GM23248 (cell line): ENCODE results near the gene LYPD6B. TPM values are rescaled to one million over a fixed set of nuclear protein-coding genes. Genes with fewer than 3 reads are reported as not detected.

Experiments used
- DNase-seq: peaks from one replicate; pipeline ENCODE4 v3.0.0-alpha.2; 2015
- H2AFZ ChIP-seq: fragments of 200-600 bp; sonication (generic); 2 replicates; pipeline ENCODE4 v1.6.1; 2016; ENCODE audit warnings: antibody characterized with exemption
- H3F3A ChIP-seq: fragments of 200-600 bp; sonication (generic); 2 replicates; pipeline ENCODE4 v1.6.1; 2016; ENCODE audit warnings: mild to moderate bottlenecking, antibody characterized with exemption, mixed run types; ENCODE audit not compliant: insufficient read depth
- H3K27ac ChIP-seq: fragments of 200-600 bp; sonication (generic); 2 replicates; pipeline ENCODE4 v1.5.1; 2016; ENCODE audit warnings: mild to moderate bottlenecking
- H3K27me3 ChIP-seq: fragments of 200-600 bp; sonication (generic); replicated peaks from 2 replicates; pipeline ENCODE4 v1.6.1; 2016; ENCODE audit warnings: mild to moderate bottlenecking; ENCODE audit not compliant: insufficient read depth
- H3K36me3 ChIP-seq: fragments of 200-600 bp; sonication (generic); 2 replicates; pipeline ENCODE4 v1.6.1; 2016; ENCODE audit warnings: low read depth, mild to moderate bottlenecking
- H3K4me1 ChIP-seq: fragments of 200-600 bp; sonication (generic); 2 replicates; pipeline ENCODE4 v1.6.1; 2016; ENCODE audit warnings: mild to moderate bottlenecking; ENCODE audit not compliant: insufficient read depth
- H3K4me2 ChIP-seq: fragments of 200-600 bp; sonication (generic); one replicate; pipeline ENCODE4 v1.6.1; 2016; ENCODE audit warnings: mild to moderate bottlenecking; ENCODE audit not compliant: unreplicated experiment
- H3K4me3 ChIP-seq: fragments of 200-600 bp; sonication (generic); 2 replicates; pipeline ENCODE4 v1.5.1; 2016; ENCODE audit warnings: mild to moderate bottlenecking
- H3K79me2 ChIP-seq: fragments of 200-600 bp; sonication (generic); 2 replicates; pipeline ENCODE4 v1.6.1; 2016; ENCODE audit warnings: mild to moderate bottlenecking; ENCODE audit not compliant: insufficient read depth
- H3K9ac ChIP-seq: fragments of 200-600 bp; sonication (generic); 2 replicates; pipeline ENCODE4 v1.6.1; 2016; ENCODE audit warnings: mild to moderate bottlenecking
- H3K9me2 ChIP-seq: fragments of 200-600 bp; sonication (generic); 2 replicates; pipeline ENCODE4 v1.6.1; 2016; ENCODE audit warnings: mixed run types, mild to moderate bottlenecking, moderate library complexity; ENCODE audit not compliant: insufficient read depth
- H3K9me3 ChIP-seq: fragments of 200-600 bp; sonication (generic); one replicate; pipeline ENCODE4 v1.6.1; 2017; ENCODE audit warnings: low read depth
- H4K20me1 ChIP-seq: fragments of 200-600 bp; sonication (generic); 2 replicates; pipeline ENCODE4 v1.6.0; 2016; ENCODE audit not compliant: insufficient read depth
- EZH2 ChIP-seq: fragments of 200-600 bp; sonication (generic); IDR thresholded peaks from 2 replicates; pipeline ENCODE4 v1.6.1; 2018; ENCODE audit warnings: antibody characterized with exemption, mild to moderate bottlenecking; ENCODE audit not compliant: insufficient read depth, poor library complexity, severe bottlenecking
- EZH2phosphoT487 ChIP-seq: fragments of 200-600 bp; sonication (generic); IDR thresholded peaks from 2 replicates; pipeline ENCODE4 v1.6.1; 2018; ENCODE audit warnings: antibody characterized with exemption, moderate library complexity, mild to moderate bottlenecking, low read depth; ENCODE audit not compliant: insufficient read depth
- WGBS, 2 experiments: methylation state at CpG; one replicate each; pipeline ENCODE4 v1.1.6; 2015 to 2017; ENCODE audit warnings: low lambda C conversion rate in 2 of 2, low coverage in 1 of 2; ENCODE audit errors: missing lambda C conversion rate in 2 of 2; 5-methylcytosine and 5-hydroxymethylcytosine counted together
- in situ Hi-C: fragments of 300-500 bp; cut with MboI; formaldehyde crosslinking; loops from 2 replicates; pipeline ENCODE4 v1.15.0; 2020
- polyA plus RNA-seq: library from polyadenylated mRNA; unstranded; fragments of >200 nt; fragmentation: Nextera tagmentation; extraction: Ambion mirVana; gene quantifications from 2 replicates; pipeline ENCODE4 v1.2.1, GENCODE V29; 2016
- total RNA-seq: library from RNA; depleted of rRNA; stranded (reverse); fragments of >200 nt; shearing (Covaris generic); gene quantifications from 2 replicates; pipeline ENCODE4 v1.2.3, GENCODE V29; 2014

LYPD6B gene
- total and polyA plus RNA-seq, 2 experiments from 2014 or later, result 3.9 to 11.4 TPM

- Histone ChIP-seq H2AFZ (no peak overlapping the region), H3K36me3 (no peaks in the 10 kb centered on the region), H3K4me3 (no peak overlapping the region), H3K27ac (no peak overlapping the region), H3K4me2 (no peak overlapping the region), H3K9me2 (no peaks in the 10 kb centered on the region), H3K4me1 (no peaks in the 10 kb centered on the region; the same call in 1 of the 2 replicates), H3F3A (no peaks in the 10 kb centered on the region), H3K9me3 (no peaks in the 10 kb centered on the region), H3K27me3 (no peaks in the 10 kb centered on the region), H4K20me1 (no peaks in the 10 kb centered on the region), H3K9ac (no peak overlapping the region), H3K79me2 (no peaks in the 10 kb centered on the region)
- DNase-seq, result no peak
- TF ChIP-seq EZH2 (no peak), EZH2phosphoT487 (no peak)
- in situ Hi-C loops, result loop anchor here (25.0 kb wide), 1 partner anchor 1006 kb away; no protein-coding TSS in a partner anchor
- WGBS, 2 experiments, result 52 to 67% methylated on average over 3 of the region's 3 CpGs
Observed at GRCh38 chr2:148993351-148993750, 45.1 kb upstream of the LYPD6B start.

GRCh38 chr2:148994341-148994740, 44.2 kb upstream of the LYPD6B start:
- Histone ChIP-seq H3K9me3 (no peaks in the 10 kb centered on the region), H3K4me1 (no peaks in the 10 kb centered on the region; the same call in 1 of the 2 replicates), H3F3A (no peaks in the 10 kb centered on the region), H2AFZ (no peak overlapping the region), H3K27me3 (no peaks in the 10 kb centered on the region; the same call in 1 of the 2 replicates), H3K4me2 (no peak overlapping the region), H3K27ac (no peak overlapping the region), H4K20me1 (no peaks in the 10 kb centered on the region), H3K4me3 (no peak overlapping the region), H3K9ac (no peak overlapping the region), H3K36me3 (no peaks in the 10 kb centered on the region), H3K9me2 (no peaks in the 10 kb centered on the region), H3K79me2 (no peaks in the 10 kb centered on the region)
- DNase-seq, result no peak
- in situ Hi-C loops, result loop anchor here (25.0 kb wide), 1 partner anchor 1007 kb away; no protein-coding TSS in a partner anchor
- TF ChIP-seq EZH2phosphoT487 (no peak), EZH2 (no peak)
- WGBS, 2 experiments, result 73% methylated on average over 8 of the region's 8 CpGs

- H3K9ac ChIP-seq, result no peak overlapping the region
- no peak for TF ChIP-seq EZH2phosphoT487
- no peak for TF ChIP-seq EZH2
- H4K20me1 ChIP-seq, result no peaks in the 10 kb centered on the region
- no peak for DNase-seq
- H3K4me1 ChIP-seq, result peaks cover 9% of the 10 kb centered on the region; the same call in 1 of the 2 replicates
- WGBS, 2 experiments, result 78 to 81% methylated on average over 6 of the region's 6 CpGs
- no peaks in the 10 kb centered on the region for H3K9me3 ChIP-seq
- no peak overlapping the region for H2AFZ ChIP-seq
- no peaks in the 10 kb centered on the region; the same call in 1 of the 2 replicates for H3K27me3 ChIP-seq
- H3F3A ChIP-seq, result no peaks in the 10 kb centered on the region
- no peaks in the 10 kb centered on the region for H3K36me3 ChIP-seq
- H3K4me3 ChIP-seq, result no peak overlapping the region
- H3K9me2 ChIP-seq, result no peaks in the 10 kb centered on the region
- no peaks in the 10 kb centered on the region for H3K79me2 ChIP-seq
- in situ Hi-C loops, result loop anchor here (25.0 kb wide), 1 partner anchor 1010 kb away; no protein-coding TSS in a partner anchor
- no peak overlapping the region for H3K27ac ChIP-seq
- H3K4me2 ChIP-seq, result no peak overlapping the region
Observed at GRCh38 chr2:148996805-148997204, 41.7 kb upstream of the LYPD6B start.

- no peaks in the 10 kb centered on the region for H3K9me2 ChIP-seq
- no peak overlapping the region for H3K4me2 ChIP-seq
- TF ChIP-seq EZH2 (no peak), EZH2phosphoT487 (no peak)
- in situ Hi-C loops, result loop anchor here (25.0 kb wide), 1 partner anchor 1011 kb away; no protein-coding TSS in a partner anchor
- H3K36me3 ChIP-seq, result no peaks in the 10 kb centered on the region
- H3K4me3 ChIP-seq, result no peak overlapping the region
- 79 to 84% methylated on average over 13 to 16 of the region's 16 CpGs for WGBS, 2 experiments
- H4K20me1 ChIP-seq, result no peaks in the 10 kb centered on the region
- no peak overlapping the region for H3K9ac ChIP-seq
- no peaks in the 10 kb centered on the region; the same call in 1 of the 2 replicates for H3K27me3 ChIP-seq
- H3K9me3 ChIP-seq, result no peaks in the 10 kb centered on the region
- DNase-seq, result no peak
- no peaks in the 10 kb centered on the region for H3K79me2 ChIP-seq
- H2AFZ ChIP-seq, result no peak overlapping the region
- peaks cover 9% of the 10 kb centered on the region; the same call in 1 of the 2 replicates for H3K4me1 ChIP-seq
- H3K27ac ChIP-seq, result no peak overlapping the region
- no peaks in the 10 kb centered on the region for H3F3A ChIP-seq
Observed at GRCh38 chr2:148998165-148998830, 40.2 kb upstream of the LYPD6B start.
